ENCODE measurements around the gene TM4SF4.

GRCh38 chr3:149496891-149497290, 22.4 kb downstream of the TM4SF4 start:
- TF ChIP-seq, protein P1, sequence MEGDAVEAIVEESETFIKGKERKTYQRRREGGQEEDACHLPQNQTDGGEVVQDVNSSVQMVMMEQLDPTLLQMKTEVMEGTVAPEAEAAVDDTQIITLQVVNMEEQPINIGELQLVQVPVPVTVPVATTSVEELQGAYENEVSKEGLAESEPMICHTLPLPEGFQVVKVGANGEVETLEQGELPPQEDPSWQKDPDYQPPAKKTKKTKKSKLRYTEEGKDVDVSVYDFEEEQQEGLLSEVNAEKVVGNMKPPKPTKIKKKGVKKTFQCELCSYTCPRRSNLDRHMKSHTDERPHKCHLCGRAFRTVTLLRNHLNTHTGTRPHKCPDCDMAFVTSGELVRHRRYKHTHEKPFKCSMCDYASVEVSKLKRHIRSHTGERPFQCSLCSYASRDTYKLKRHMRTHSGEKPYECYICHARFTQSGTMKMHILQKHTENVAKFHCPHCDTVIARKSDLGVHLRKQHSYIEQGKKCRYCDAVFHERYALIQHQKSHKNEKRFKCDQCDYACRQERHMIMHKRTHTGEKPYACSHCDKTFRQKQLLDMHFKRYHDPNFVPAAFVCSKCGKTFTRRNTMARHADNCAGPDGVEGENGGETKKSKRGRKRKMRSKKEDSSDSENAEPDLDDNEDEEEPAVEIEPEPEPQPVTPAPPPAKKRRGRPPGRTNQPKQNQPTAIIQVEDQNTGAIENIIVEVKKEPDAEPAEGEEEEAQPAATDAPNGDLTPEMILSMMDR (IDR thresholded peaks at IDR 0.05; ENCODE audit: insufficient read depth, low read depth, low read length) = no peak
- no peak for TF ChIP-seq EZH2 (IDR thresholded peaks at IDR 0.05; ENCODE audit: insufficient read depth, low read length)

Measured in astrocyte (in vitro differentiated cells and primary cell).